ENCODE measurements around the gene ZNF804A. TPM values are rescaled to one million over a fixed set of nuclear protein-coding genes. Genes with fewer than 3 reads are reported as not detected.

The ZNF804A gene
- polyA plus RNA-seq, 3 donors = 0.83 to 3.7 (median 1.8) TPM

- WGBS (ENCODE audit: insufficient coverage) = no CpG with 5 or more reads among the region's 3 CpGs
- peaks cover 0 to 9% (median 3%) of the 10 kb centered on the region in 7 donors for H3K9me3 Mint-ChIP-seq
- Histone ChIP-seq H4K20me1 (ENCODE audit: insufficient read depth, low read length) (no peaks in the 10 kb centered on the region), H3K9me3 (replicated peaks in 1 of 2; ENCODE audit: control insufficient read depth in 1 of 2, insufficient read depth in 1 of 2, low read length in 2 of 2) (no peaks in the 10 kb centered on the region), H3K79me2 (ENCODE audit: insufficient read depth, low read length) (no peaks in the 10 kb centered on the region), H3K27me3 (ENCODE audit: control insufficient read depth in 2 of 2, insufficient read depth in 2 of 2, low read length in 2 of 2) (no peaks in the 10 kb centered on the region), H3K36me3 (replicated peaks in 1 of 2; ENCODE audit: control insufficient read depth in 1 of 2, insufficient read depth in 2 of 2, low read length in 2 of 2) (no peaks in the 10 kb centered on the region), H3K4me1 (ENCODE audit: control insufficient read depth in 1 of 2, insufficient read depth in 2 of 2, low read length in 2 of 2) (no peaks in the 10 kb centered on the region), H2AFZ (ENCODE audit: insufficient read depth, low read depth, low read length, poor library complexity, severe bottlenecking) (no peak overlapping the region), H3K9ac (ENCODE audit: insufficient read depth, low read length, poor library complexity, severe bottlenecking) (no peak overlapping the region), H3K27ac (ENCODE audit: low read depth in 1 of 2, low read length in 2 of 2) (no peak overlapping the region), H3K4me2 (replicated peaks; ENCODE audit: extremely low read depth, low read length, poor library complexity, severe bottlenecking) (no peak overlapping the region), H3K4me3 (replicated peaks in 1 of 3; ENCODE audit: low read depth in 2 of 3, low read length in 3 of 3) (no peak overlapping the region)
- no peak for TF ChIP-seq CTCF (IDR thresholded peaks at IDR 0.05)
- H3K4me3 Mint-ChIP-seq = no peak overlapping the region
- no peak overlapping the region for H3K27ac Mint-ChIP-seq
- DNase-seq = no peak
- H3K36me3 Mint-ChIP-seq = no peaks in the 10 kb centered on the region
- H3K4me1 Mint-ChIP-seq = peaks cover 3% of the 10 kb centered on the region
- H3K27me3 Mint-ChIP-seq (ENCODE audit: low read depth in 3 of 3) = no peaks in the 10 kb centered on the region
- intact Hi-C loops (cut with micrococcal nuclease) = no loop called here
Observed at GRCh38 chr2:184698476-184698875, 100.1 kb downstream of the ZNF804A start.

GRCh38 chr2:184721881-184722280 lies 123.6 kb downstream of the ZNF804A start:
- Mint-ChIP-seq H3K27me3 (ENCODE audit: low read depth in 3 of 3) (peaks cover 0 to 1% (median 0%) of the 10 kb centered on the region in 3 donors), H3K4me3 (no peak overlapping the region), H3K36me3 (peaks cover 3 to 4% of the 10 kb centered on the region in 2 donors), H3K27ac (no peak overlapping the region), H3K9me3 (peaks cover 15 to 27% (median 18%) of the 10 kb centered on the region in 7 donors), H3K4me1 (no peaks in the 10 kb centered on the region)
- Histone ChIP-seq H3K9ac (ENCODE audit: insufficient read depth, low read length, poor library complexity, severe bottlenecking) (no peak overlapping the region), H3K36me3 (replicated peaks in 1 of 2; ENCODE audit: control insufficient read depth in 1 of 2, insufficient read depth in 2 of 2, low read length in 2 of 2) (no peaks in the 10 kb centered on the region), H3K4me3 (replicated peaks in 1 of 3; ENCODE audit: low read depth in 2 of 3, low read length in 3 of 3) (no peak overlapping the region), H3K79me2 (ENCODE audit: insufficient read depth, low read length) (no peaks in the 10 kb centered on the region), H2AFZ (ENCODE audit: insufficient read depth, low read depth, low read length, poor library complexity, severe bottlenecking) (no peak overlapping the region), H3K4me1 (ENCODE audit: control insufficient read depth in 1 of 2, insufficient read depth in 2 of 2, low read length in 2 of 2) (no peaks in the 10 kb centered on the region), H4K20me1 (ENCODE audit: insufficient read depth, low read length) (no peaks in the 10 kb centered on the region), H3K9me3 (replicated peaks in 1 of 2; ENCODE audit: control insufficient read depth in 1 of 2, insufficient read depth in 1 of 2, low read length in 2 of 2) (peaks cover 10 to 13% of the 10 kb centered on the region in 2 donors), H3K27ac (ENCODE audit: low read depth in 1 of 2, low read length in 2 of 2) (no peak overlapping the region), H3K27me3 (ENCODE audit: control insufficient read depth in 2 of 2, insufficient read depth in 2 of 2, low read length in 2 of 2) (no peaks in the 10 kb centered on the region), H3K4me2 (replicated peaks; ENCODE audit: extremely low read depth, low read length, poor library complexity, severe bottlenecking) (no peak overlapping the region)
- WGBS (ENCODE audit: insufficient coverage) = 100% methylated on average over 3 of the region's 6 CpGs
- DNase-seq = no peak
- intact Hi-C loops (cut with micrococcal nuclease) = no loop called here
- TF ChIP-seq CTCF (IDR thresholded peaks at IDR 0.05) = no peak

Measured in CD14-positive monocyte (primary cell).